ENCODE measurements around the gene LDLRAD3.
"Not testable (repeated sequence)": the region's sequence is repeated elsewhere in the genome, so short reads cannot be mapped to it uniquely, and the experiment has no call there.

The LDLRAD3 gene

GRCh38 chr11:35943713-35944502 is at the start of gene LDLRAD3:
TSS of gene LDLRAD3 (plus strand) at chr11:35944062. CDS start at chr11:35944099, 37 bp downstream.
- no peak for DNase-seq

- no peak for DNase-seq
These were observed 46.8 kb upstream of the LDLRAD3 start for GRCh38 chr11:35897019-35897418.

GRCh38 chr11:35902961-35903360 is 40.9 kb upstream of the LDLRAD3 start:
- no peak for DNase-seq

GRCh38 chr11:35905646-35906276 is 38.1 kb upstream of the LDLRAD3 start:
- DNase-seq: no peak

- no peak for DNase-seq
These were observed 37.6 kb upstream of the LDLRAD3 start for GRCh38 chr11:35906277-35906661.

- DNase-seq: no peak
These were observed 37.2 kb upstream of the LDLRAD3 start for GRCh38 chr11:35906681-35907080.

GRCh38 chr11:35907648-35908431 is 36.0 kb upstream of the LDLRAD3 start:
- DNase-seq: no peak

GRCh38 chr11:35908432-35908771 is 35.5 kb upstream of the LDLRAD3 start:
- DNase-seq: not testable (repeated sequence)

GRCh38 chr11:35909511-35910265 is 34.2 kb upstream of the LDLRAD3 start:
- no peak for DNase-seq

- DNase-seq: no peak
These were observed 32.8 kb upstream of the LDLRAD3 start for GRCh38 chr11:35911013-35911412.

- DNase-seq: no peak
These were observed 32.2 kb upstream of the LDLRAD3 start for GRCh38 chr11:35911616-35912165.

- DNase-seq: not testable (repeated sequence)
These were observed 31.4 kb upstream of the LDLRAD3 start for GRCh38 chr11:35912436-35912835.

GRCh38 chr11:35912883-35913624 is 30.8 kb upstream of the LDLRAD3 start:
- no peak for DNase-seq

GRCh38 chr11:35914816-35915215 is 29.0 kb upstream of the LDLRAD3 start:
- DNase-seq: no peak

- DNase-seq: no peak
These were observed 27.6 kb upstream of the LDLRAD3 start for GRCh38 chr11:35916270-35916669.

- DNase-seq: no peak
These were observed 26.2 kb upstream of the LDLRAD3 start for GRCh38 chr11:35917676-35918075.

GRCh38 chr11:35918716-35919115 is 25.1 kb upstream of the LDLRAD3 start:
- DNase-seq: no peak

GRCh38 chr11:35919244-35919643 is 24.6 kb upstream of the LDLRAD3 start:
- DNase-seq: peak; percentile 40

- DNase-seq: no peak
These were observed 20.4 kb upstream of the LDLRAD3 start for GRCh38 chr11:35923452-35923851.

- no peak for DNase-seq
These were observed 19.1 kb upstream of the LDLRAD3 start for GRCh38 chr11:35924811-35925210.

- DNase-seq: no peak
These were observed 16.8 kb upstream of the LDLRAD3 start for GRCh38 chr11:35927104-35927503.

- peak; percentile 19 for DNase-seq
These were observed 16.2 kb upstream of the LDLRAD3 start for GRCh38 chr11:35927682-35928081.
